Caco-2 (cell line): ENCODE results near the gene PTPN12. TPM values are rescaled to one million over a fixed set of nuclear protein-coding genes. Genes with fewer than 3 reads are reported as not detected.

Experiments used
- BruUV-seq: library from RNA; stranded (reverse); fragments of 400-500 nt; replicated peaks from 2 replicates; lab custom pipeline; 2021; lab: Mats Ljungman, UMichigan
- CTCF ChIA-PET: fragments of 300-600 bp; sonication (Branson Sonifier 250); formaldehyde crosslinking; loops from one replicate; lab custom pipeline; 2022; ENCODE audit warnings: antibody characterized with exemption; lab: Charles Lee
- POLR2A ChIA-PET: fragments of 300-600 bp; sonication (Branson Sonifier 250); formaldehyde crosslinking; loops from one replicate; lab custom pipeline; 2022; ENCODE audit warnings: antibody characterized with exemption; lab: Charles Lee
- DNase-seq, 2 experiments: peaks; one replicate each; pipeline versions ENCODE4 v3.0.0 to v3.0.0-alpha.2; 2020 to 2022
- H3K27me3 ChIP-seq: replicated peaks from 2 replicates; pipeline ENCODE4 v1.6.0; 2011; ENCODE audit warnings: low read length; ENCODE audit not compliant: control insufficient read depth, insufficient read depth
- H3K36me3 ChIP-seq: 2 replicates; pipeline ENCODE4 v1.5.1; 2011; ENCODE audit warnings: low read length; ENCODE audit not compliant: control insufficient read depth, insufficient read depth
- H3K4me1 ChIP-seq: fragments of 250-450 bp; sonication (Bioruptor Pico); 2 replicates; pipeline ENCODE4 v1.5.1; 2020; ENCODE audit warnings: mild to moderate bottlenecking
- H3K4me3 ChIP-seq: 2 replicates; pipeline ENCODE4 v1.5.1; 2011; ENCODE audit warnings: low read depth, mild to moderate bottlenecking, control low read depth, low read length
- H3K9me3 ChIP-seq: fragments of 250-450 bp; sonication (Bioruptor Pico); 2 replicates; pipeline ENCODE4 v1.5.1; 2020; ENCODE audit warnings: mild to moderate bottlenecking, moderate library complexity
- H3K27ac Mint-ChIP-seq: one replicate; pipeline ENCODE4 v1.8.0; 2022; ENCODE audit warnings: mixed read lengths; ENCODE audit not compliant: unreplicated experiment
- H3K27me3 Mint-ChIP-seq: one replicate; pipeline ENCODE4 v1.8.0; 2022; ENCODE audit warnings: mixed read lengths; ENCODE audit not compliant: insufficient read depth, unreplicated experiment
- H3K36me3 Mint-ChIP-seq: one replicate; pipeline ENCODE4 v1.8.0; 2022; ENCODE audit warnings: mild to moderate bottlenecking, mixed read lengths; ENCODE audit not compliant: insufficient read depth, unreplicated experiment
- H3K4me1 Mint-ChIP-seq: one replicate; pipeline ENCODE4 v1.8.0; 2022; ENCODE audit warnings: low read depth, mixed read lengths; ENCODE audit not compliant: unreplicated experiment
- H3K4me3 Mint-ChIP-seq: one replicate; pipeline ENCODE4 v1.8.0; 2022; ENCODE audit warnings: mild to moderate bottlenecking, moderate library complexity, mixed read lengths; ENCODE audit not compliant: unreplicated experiment
- H3K9me3 Mint-ChIP-seq: one replicate; pipeline ENCODE4 v1.8.0; 2022; ENCODE audit warnings: mixed read lengths; ENCODE audit not compliant: unreplicated experiment
- CTCF ChIP-seq, 2 experiments: fragments of 200-600 bp in 1 of 2; IDR thresholded peaks; 1 replicate in 1 of 2; 2 replicates in 1 of 2; pipeline versions ENCODE4 v1.5.1 to v1.8.0; 2011 to 2022; ENCODE audit warnings: antibody characterized with exemption in 1 of 2, control low read depth in 1 of 2, inconsistent platforms in 1 of 2, low read depth in 1 of 2, low read length in 1 of 2, mild to moderate bottlenecking in 1 of 2, moderate library complexity in 1 of 2; ENCODE audit not compliant: insufficient read depth in 1 of 2, severe bottlenecking in 1 of 2, unreplicated experiment in 1 of 2
- intact Hi-C: fragments of 100-400 bp; cut with micrococcal nuclease; formaldehyde crosslinking; loops from one replicate; pipeline ENCODE4 v1.10.0; 2022; ENCODE audit not compliant: unreplicated experiment
- total RNA-seq: library from RNA; stranded (reverse); gene quantifications from 2 replicates; pipeline ENCODE4 v1.2.3, GENCODE V29; 2022

Gene PTPN12
- total RNA-seq, 1 experiment from 2014 or later: 67.1 TPM

GRCh38 chr7:77498659-77499379 lies 38.3 kb upstream of the PTPN12 start:
- H3K4me3 ChIP-seq: no peak overlapping the region
- H3K4me1 ChIP-seq: no peaks in the 10 kb centered on the region
- H3K36me3 ChIP-seq: no peaks in the 10 kb centered on the region
- peaks cover 14% of the 10 kb centered on the region for H3K9me3 ChIP-seq
- H3K4me1 Mint-ChIP-seq: peaks cover 9% of the 10 kb centered on the region
- DNase-seq: no peak
- intact Hi-C loops: no loop called here
- no peak for TF ChIP-seq CTCF (IDR thresholded peaks at IDR 0.05; ENCODE audit: insufficient read depth in 1 of 2, low read depth in 1 of 2, low read length in 1 of 2, severe bottlenecking in 1 of 2, unreplicated experiment in 1 of 2)
- H3K9me3 Mint-ChIP-seq: peaks cover 19% of the 10 kb centered on the region
- no peaks in the 10 kb centered on the region for H3K36me3 Mint-ChIP-seq
- no peaks in the 10 kb centered on the region for H3K27me3 Mint-ChIP-seq
- H3K27ac Mint-ChIP-seq: no peak overlapping the region
- ChIA-PET POLR2A (no interaction called here), CTCF (no interaction called here)
- no peaks in the 10 kb centered on the region for H3K27me3 ChIP-seq
- no TSS peak for BruUV-seq
- H3K4me3 Mint-ChIP-seq: no peak overlapping the region

- no peaks in the 10 kb centered on the region for H3K27me3 Mint-ChIP-seq
- ChIA-PET POLR2A (no interaction called here), CTCF (no interaction called here)
- intact Hi-C loops: no loop called here
- Histone ChIP-seq H3K9me3 (no peaks in the 10 kb centered on the region), H3K4me1 (no peaks in the 10 kb centered on the region), H3K36me3 (no peaks in the 10 kb centered on the region), H3K27me3 (no peaks in the 10 kb centered on the region), H3K4me3 (no peak overlapping the region)
- no TSS peak for BruUV-seq
- no peaks in the 10 kb centered on the region for H3K36me3 Mint-ChIP-seq
- H3K9me3 Mint-ChIP-seq: no peaks in the 10 kb centered on the region
- no peak overlapping the region for H3K27ac Mint-ChIP-seq
- TF ChIP-seq CTCF (IDR thresholded peaks at IDR 0.05; ENCODE audit: insufficient read depth in 1 of 2, low read depth in 1 of 2, low read length in 1 of 2, severe bottlenecking in 1 of 2, unreplicated experiment in 1 of 2): no peak
- no peak overlapping the region for H3K4me3 Mint-ChIP-seq
- DNase-seq: no peak
- peaks cover 9% of the 10 kb centered on the region for H3K4me1 Mint-ChIP-seq
These were observed 35.9 kb upstream of the PTPN12 start for GRCh38 chr7:77501192-77501515.

GRCh38 chr7:77504951-77505350 lies 32.1 kb upstream of the PTPN12 start:
- ChIA-PET POLR2A (no interaction called here), CTCF (no interaction called here)
- Mint-ChIP-seq H3K4me3 (no peak overlapping the region), H3K27ac (no peak overlapping the region), H3K9me3 (no peaks in the 10 kb centered on the region), H3K4me1 (no peaks in the 10 kb centered on the region), H3K27me3 (no peaks in the 10 kb centered on the region), H3K36me3 (no peaks in the 10 kb centered on the region)
- no TSS peak for BruUV-seq
- no peak for TF ChIP-seq CTCF (IDR thresholded peaks at IDR 0.05; ENCODE audit: insufficient read depth in 1 of 2, low read depth in 1 of 2, low read length in 1 of 2, severe bottlenecking in 1 of 2, unreplicated experiment in 1 of 2)
- H3K9me3 ChIP-seq: 0 out of 2 replicates have a peak, but pooled peaks cover 4% of the 10 kb centered on the region
- no peaks in the 10 kb centered on the region for H3K36me3 ChIP-seq
- DNase-seq: no peak
- intact Hi-C loops: no loop called here
- H3K4me1 ChIP-seq: no peaks in the 10 kb centered on the region
- H3K27me3 ChIP-seq: no peaks in the 10 kb centered on the region
- no peak overlapping the region for H3K4me3 ChIP-seq
